Body of pancreas (tissue), 4 donors: Measurements from ENCODE around the gene SUGCT.

Experiments used
- POLR2A ChIP-seq, 3 donors: fragments of 450-650 bp; IDR thresholded peaks; one replicate each; pipeline ENCODE4 v1.6.1; 2016; ENCODE audit warnings: antibody characterized with exemption in 3 of 3, mild to moderate bottlenecking in 2 of 3
- TF ChIP-seq, protein P1 (sequence below), 7 experiments: fragments of 450-650 bp in 4 of 7; fragments of 200-600 bp in 3 of 7; sonication (generic) in 3 of 7; IDR thresholded peaks; one replicate each; pipeline ENCODE4 v1.5.1; 2016 to 2019; ENCODE audit warnings: antibody characterized with exemption in 7 of 7

DNA sequence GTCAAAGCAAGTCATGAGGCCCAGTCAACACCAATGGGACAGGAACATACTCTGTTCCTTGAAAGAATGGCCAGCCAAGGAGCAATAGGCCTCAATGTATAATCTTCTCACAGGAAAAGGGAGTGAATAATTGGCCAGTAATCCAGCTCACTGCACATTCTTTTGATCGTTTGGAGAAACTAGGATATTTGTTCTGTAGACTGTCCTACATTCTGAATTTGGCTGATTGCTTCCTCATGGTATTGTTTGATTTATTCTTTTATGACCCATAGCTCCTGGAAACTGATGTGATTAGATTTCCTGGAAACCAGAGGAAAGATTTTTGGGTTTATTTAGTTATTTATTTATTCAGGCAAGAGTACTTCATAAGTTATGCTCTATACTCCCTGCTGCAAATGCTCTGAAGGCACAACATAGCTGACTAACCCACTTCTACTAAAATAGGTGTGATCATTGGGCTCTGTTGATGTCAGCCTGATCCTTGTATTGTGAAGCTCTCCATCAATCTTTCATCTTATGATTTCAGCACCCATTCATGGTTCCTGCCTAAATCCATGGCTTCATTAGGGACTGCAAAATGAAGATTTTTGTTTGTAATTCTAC is 745.2 kb downstream of the SUGCT start:
- TF ChIP-seq POLR2A (IDR thresholded peaks at IDR 0.05), result no peak
- TF ChIP-seq, protein P1, sequence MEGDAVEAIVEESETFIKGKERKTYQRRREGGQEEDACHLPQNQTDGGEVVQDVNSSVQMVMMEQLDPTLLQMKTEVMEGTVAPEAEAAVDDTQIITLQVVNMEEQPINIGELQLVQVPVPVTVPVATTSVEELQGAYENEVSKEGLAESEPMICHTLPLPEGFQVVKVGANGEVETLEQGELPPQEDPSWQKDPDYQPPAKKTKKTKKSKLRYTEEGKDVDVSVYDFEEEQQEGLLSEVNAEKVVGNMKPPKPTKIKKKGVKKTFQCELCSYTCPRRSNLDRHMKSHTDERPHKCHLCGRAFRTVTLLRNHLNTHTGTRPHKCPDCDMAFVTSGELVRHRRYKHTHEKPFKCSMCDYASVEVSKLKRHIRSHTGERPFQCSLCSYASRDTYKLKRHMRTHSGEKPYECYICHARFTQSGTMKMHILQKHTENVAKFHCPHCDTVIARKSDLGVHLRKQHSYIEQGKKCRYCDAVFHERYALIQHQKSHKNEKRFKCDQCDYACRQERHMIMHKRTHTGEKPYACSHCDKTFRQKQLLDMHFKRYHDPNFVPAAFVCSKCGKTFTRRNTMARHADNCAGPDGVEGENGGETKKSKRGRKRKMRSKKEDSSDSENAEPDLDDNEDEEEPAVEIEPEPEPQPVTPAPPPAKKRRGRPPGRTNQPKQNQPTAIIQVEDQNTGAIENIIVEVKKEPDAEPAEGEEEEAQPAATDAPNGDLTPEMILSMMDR (IDR thresholded peaks at IDR 0.05), result no peak
